A549 treated with CORT108297 at 1 μM for 4 hours (cell line): ENCODE measurements around the gene PAGE1. TPM values are rescaled to one million over a fixed set of nuclear protein-coding genes. Genes with fewer than 3 reads are reported as not detected.

Source experiments
- total RNA-seq: library from RNA; stranded (reverse); fragments of 200-300 nt; extraction: Qiagen RNA extraction; gene quantifications from 5 replicates; pipeline ENCODE4 v1.2.3, GENCODE V29; 2022

Gene PAGE1, protein sequence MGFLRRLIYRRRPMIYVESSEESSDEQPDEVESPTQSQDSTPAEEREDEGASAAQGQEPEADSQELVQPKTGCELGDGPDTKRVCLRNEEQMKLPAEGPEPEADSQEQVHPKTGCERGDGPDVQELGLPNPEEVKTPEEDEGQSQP
- total RNA-seq: 0.25 to 0.31 TPM in 2 of 5 replicates, not detected in the others

DNA sequence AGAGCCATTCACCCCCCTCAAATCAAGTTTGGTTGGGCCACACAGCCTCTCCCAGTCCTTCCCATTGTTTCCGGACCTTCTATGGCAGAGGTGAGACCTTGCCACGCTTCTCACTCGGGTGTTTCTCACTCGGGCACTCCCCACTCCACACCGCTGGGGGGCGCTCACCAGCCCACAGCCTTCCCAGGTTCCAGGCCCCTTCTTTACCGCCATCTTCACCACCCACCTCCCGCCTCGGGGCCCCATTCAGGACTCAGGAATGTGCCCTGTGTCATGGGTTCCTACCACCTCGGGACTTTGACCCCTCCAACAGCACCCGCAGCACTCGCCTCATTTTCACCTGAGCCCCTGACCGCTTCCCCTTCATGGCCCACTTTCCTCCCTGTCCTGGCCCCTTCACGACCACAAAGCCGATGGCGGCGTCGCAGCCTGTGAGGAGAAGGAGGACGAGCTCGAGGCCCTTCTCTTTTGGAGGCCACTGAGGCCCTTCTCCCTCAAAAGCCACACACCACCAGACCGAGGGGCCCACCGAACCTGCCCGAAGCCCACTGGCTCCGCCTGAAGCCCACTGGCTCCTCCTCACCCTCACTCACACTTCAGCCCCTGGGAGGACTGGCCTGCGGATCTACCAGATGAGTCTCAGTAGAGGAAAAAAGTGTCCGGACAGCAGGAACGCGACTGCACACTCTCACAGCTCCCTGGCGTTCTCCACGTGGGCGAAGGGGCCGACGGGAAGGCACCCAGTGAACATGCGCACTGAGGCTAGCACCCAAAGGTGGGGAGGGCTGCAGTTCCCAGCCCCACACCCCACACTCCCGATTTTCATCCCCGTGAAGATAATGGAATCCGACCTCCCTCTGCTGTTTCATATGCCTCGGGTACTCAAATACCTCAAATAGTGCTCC is at the start of gene PAGE1:
PAGE1 (minus strand) TSS at position 709 of the 905 bp plus-strand sequence. CDS start 1,214 bp downstream, outside the sequence.

Other genes starting within 250 kb of the PAGE1 start
- gene GAGE12C, start 163.8 kb downstream of the PAGE1 start, total RNA-seq: not detected in 5 replicates
- gene GAGE12D, start 154.3 kb downstream of the PAGE1 start, total RNA-seq: not detected in 5 replicates
- gene GAGE12E, start 144.7 kb downstream of the PAGE1 start, total RNA-seq: not detected in 5 replicates
- not detected in 5 replicates for gene GAGE12F, start 135.1 kb downstream of the PAGE1 start, total RNA-seq
- gene GAGE12G, start 125.6 kb downstream of the PAGE1 start, total RNA-seq: not detected in 5 replicates
- gene GAGE12H, start 116.0 kb downstream of the PAGE1 start, total RNA-seq: not detected in 5 replicates
- not detected in 5 replicates for gene GAGE2A, start 106.5 kb downstream of the PAGE1 start, total RNA-seq
- not detected in 5 replicates for gene GAGE1, start 97.0 kb downstream of the PAGE1 start, total RNA-seq
- gene PAGE4, start 133.3 kb upstream of the PAGE1 start, total RNA-seq: not detected in 5 replicates
- 2.9 to 5.2 TPM (median 4.2 TPM) in 5 replicates for gene USP27X, start 183.5 kb upstream of the PAGE1 start, total RNA-seq
- 2.2 to 2.7 TPM (median 2.3 TPM) in 5 replicates for gene CLCN5, start 226.6 kb upstream of the PAGE1 start, total RNA-seq